Retinal pigment epithelial cell (primary cell): ENCODE measurements around the gene NCAPD2.

ENCODE experiments used
- DNase-seq: peaks from one replicate; pipeline ENCODE4 v3.0.0-alpha.2; 2010; ENCODE audit warnings: low read depth
- H3K4me3 ChIP-seq: 2 replicates; pipeline ENCODE4 v1.5.1; 2011; ENCODE audit warnings: mild to moderate bottlenecking, low read length, control low read depth, moderate library complexity
- TF ChIP-seq, protein P1 (sequence below): conservative IDR thresholded peaks from 2 replicates; pipeline ENCODE4 v1.5.1; 2011; ENCODE audit warnings: low read depth, low read length, control low read depth, inconsistent platforms

Gene NCAPD2

GRCh38 chr12:6461401-6462233 is 32.3 kb upstream of the NCAPD2 start:
- no peak for DNase-seq
- no peak overlapping the region for H3K4me3 ChIP-seq
- TF ChIP-seq, protein P1, sequence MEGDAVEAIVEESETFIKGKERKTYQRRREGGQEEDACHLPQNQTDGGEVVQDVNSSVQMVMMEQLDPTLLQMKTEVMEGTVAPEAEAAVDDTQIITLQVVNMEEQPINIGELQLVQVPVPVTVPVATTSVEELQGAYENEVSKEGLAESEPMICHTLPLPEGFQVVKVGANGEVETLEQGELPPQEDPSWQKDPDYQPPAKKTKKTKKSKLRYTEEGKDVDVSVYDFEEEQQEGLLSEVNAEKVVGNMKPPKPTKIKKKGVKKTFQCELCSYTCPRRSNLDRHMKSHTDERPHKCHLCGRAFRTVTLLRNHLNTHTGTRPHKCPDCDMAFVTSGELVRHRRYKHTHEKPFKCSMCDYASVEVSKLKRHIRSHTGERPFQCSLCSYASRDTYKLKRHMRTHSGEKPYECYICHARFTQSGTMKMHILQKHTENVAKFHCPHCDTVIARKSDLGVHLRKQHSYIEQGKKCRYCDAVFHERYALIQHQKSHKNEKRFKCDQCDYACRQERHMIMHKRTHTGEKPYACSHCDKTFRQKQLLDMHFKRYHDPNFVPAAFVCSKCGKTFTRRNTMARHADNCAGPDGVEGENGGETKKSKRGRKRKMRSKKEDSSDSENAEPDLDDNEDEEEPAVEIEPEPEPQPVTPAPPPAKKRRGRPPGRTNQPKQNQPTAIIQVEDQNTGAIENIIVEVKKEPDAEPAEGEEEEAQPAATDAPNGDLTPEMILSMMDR: no peak

DNA sequence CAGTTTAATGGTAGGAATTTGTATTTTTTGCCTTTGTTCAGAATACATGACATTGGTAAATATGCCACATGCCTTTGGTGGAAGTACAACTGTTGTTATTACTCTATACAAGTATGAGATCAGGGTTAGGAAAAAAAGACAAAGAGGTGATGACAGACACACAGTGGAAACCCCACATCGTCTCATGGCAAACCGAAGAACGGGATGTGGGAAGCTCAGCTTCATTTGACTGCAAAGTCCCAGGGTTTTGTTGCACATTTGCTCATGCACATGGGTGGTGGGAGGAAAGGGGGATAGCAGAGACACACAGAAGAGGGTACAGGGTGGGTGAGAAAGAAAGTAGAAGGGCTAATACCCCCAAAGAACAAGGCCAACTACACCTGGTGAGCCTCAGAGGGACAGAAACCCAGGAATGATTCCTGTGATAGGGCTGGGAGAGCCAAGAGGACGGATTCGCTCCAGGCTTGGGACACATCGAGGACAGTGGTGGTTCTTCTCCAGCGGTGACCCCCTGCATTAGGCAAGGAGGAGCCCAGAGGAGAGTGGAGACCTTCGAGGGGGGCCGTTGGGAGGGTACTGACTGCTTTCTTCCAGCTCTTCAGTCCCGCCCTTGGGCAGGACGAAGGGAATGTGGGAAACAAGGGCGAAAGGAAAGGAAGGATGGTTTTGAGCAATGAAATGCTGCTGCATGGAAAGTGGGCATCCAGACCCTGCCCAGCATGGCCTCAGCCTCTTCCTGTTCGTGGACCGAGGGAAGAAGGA is 31.5 kb upstream of the NCAPD2 start:
- TF ChIP-seq, protein P1: no peak
- no peak for DNase-seq
- no peak overlapping the region for H3K4me3 ChIP-seq

- TF ChIP-seq, protein P1: no peak
- no peak overlapping the region for H3K4me3 ChIP-seq
- DNase-seq: no peak
Measured at GRCh38 chr12:6463216-6463615, 30.7 kb upstream of the NCAPD2 start.

- H3K4me3 ChIP-seq: no peak overlapping the region
- TF ChIP-seq, protein P1: no peak
- DNase-seq: no peak
Measured at GRCh38 chr12:6463858-6464257, 30.0 kb upstream of the NCAPD2 start.

- no peak for DNase-seq
- TF ChIP-seq, protein P1: no peak
- H3K4me3 ChIP-seq: no peak overlapping the region
Measured at GRCh38 chr12:6464531-6464930, 29.4 kb upstream of the NCAPD2 start.

- no peak for DNase-seq
- TF ChIP-seq, protein P1: peak; percentile 98
- no peak overlapping the region for H3K4me3 ChIP-seq
Measured at GRCh38 chr12:6465467-6466183, 28.3 kb upstream of the NCAPD2 start.
